HCT116 (cell line): ENCODE data around the gene ZBTB21. TPM values are rescaled to one million over a fixed set of nuclear protein-coding genes. Genes with fewer than 3 reads are reported as not detected.

Source experiments
- ATAC-seq: fragments of 200-7000 bp; cut with Tn5 transposase; 2 replicates; pipeline ENCODE4 v1.9.1; 2020; ENCODE audit warnings: mild to moderate bottlenecking, moderate library complexity
- BruUV-seq: library from RNA; stranded (reverse); fragments of 400-500 nt; replicated peaks from 2 replicates; lab custom pipeline; 2021; lab: Mats Ljungman, UMichigan
- CTCF ChIA-PET: fragments of 300-600 bp; sonication (Branson Sonifier 250); formaldehyde crosslinking; loops from one replicate; lab custom pipeline; 2021; ENCODE audit warnings: antibody characterized with exemption; lab: Charles Lee
- POLR2A ChIA-PET: fragments of 300-600, 350-600 bp; sonication (Branson Sonifier 250); formaldehyde crosslinking; loops from one replicate; lab custom pipeline; 2021; ENCODE audit warnings: antibody characterized with exemption; lab: Charles Lee
- RAD21 ChIA-PET, 2 experiments: fragments of 300-600 bp; sonication (Branson Sonifier 250); formaldehyde crosslinking; loops; one replicate each; lab custom pipeline; 2023; ENCODE audit warnings: low total read pairs in 2 of 2; ENCODE audit not compliant: uncharacterized antibody in 2 of 2, unreplicated experiment in 2 of 2, low non-redundant PET in 1 of 2; lab: Charles Lee
- DNase-seq: peaks from one replicate; pipeline ENCODE4 v3.0.0-alpha.2; 2010; ENCODE audit warnings: low read depth, low spot score
- H2AFZ ChIP-seq: fragments of 200-600 bp; shearing (Covaris generic), sonication (generic); 2 replicates; pipeline ENCODE4 v1.6.1; 2017; ENCODE audit warnings: low read depth, mixed run types, mixed read lengths, antibody characterized with exemption, low read length; ENCODE audit not compliant: poor library complexity, severe bottlenecking
- H3K27ac ChIP-seq: 2 replicates; pipeline ENCODE4 v1.5.1; 2012; ENCODE audit warnings: low read depth, low read length
- H3K27me3 ChIP-seq: fragments of 200-600 bp; sonication (generic); 2 replicates; pipeline ENCODE4 v1.6.1; 2016; ENCODE audit warnings: mixed run types, low read length, mixed read lengths; ENCODE audit not compliant: insufficient read depth
- H3K36me3 ChIP-seq, 2 experiments: fragments of 200-500 bp in 1 of 2; fragments of 200-600 bp in 1 of 2; sonication (Bioruptor generic) in 1 of 2; sonication (generic) in 1 of 2; 2 replicates each; pipeline versions ENCODE4 v1.5.1 to v1.6.1; 2014 to 2016; ENCODE audit warnings: low read length in 2 of 2, inconsistent platforms in 1 of 2, mixed read lengths in 1 of 2, mixed run types in 1 of 2; ENCODE audit not compliant: insufficient read depth in 2 of 2, control insufficient read depth in 1 of 2
- H3K4me1 ChIP-seq, 2 experiments: fragments of 200-600 bp in 1 of 2; sonication (generic) in 1 of 2; 2 replicates each; pipeline versions ENCODE4 v1.5.1 to v1.6.1; 2012 to 2017; ENCODE audit warnings: low read length in 2 of 2, inconsistent platforms in 1 of 2, mild to moderate bottlenecking in 1 of 2, mixed read lengths in 1 of 2, mixed run types in 1 of 2, moderate library complexity in 1 of 2; ENCODE audit not compliant: insufficient read depth in 2 of 2, control insufficient read depth in 1 of 2
- H3K4me2 ChIP-seq: fragments of 200-600 bp; sonication (generic); 2 replicates; pipeline ENCODE4 v1.6.1; 2017; ENCODE audit warnings: mixed run types, low read length, mixed read lengths
- H3K4me3 ChIP-seq, 2 experiments: fragments of 200-600 bp in 1 of 2; sonication (generic) in 1 of 2; replicated peaks in 1 of 2; 2 replicates each; pipeline ENCODE4 v1.5.1; 2011 to 2016; ENCODE audit warnings: low read length in 2 of 2, control low read depth in 1 of 2, low read depth in 1 of 2, mild to moderate bottlenecking in 1 of 2, mixed read lengths in 1 of 2, mixed run types in 1 of 2
- H3K79me2 ChIP-seq: fragments of 200-600 bp; sonication (generic); 2 replicates; pipeline ENCODE4 v1.6.1; 2017; ENCODE audit warnings: mild to moderate bottlenecking, mixed run types, low read length, moderate library complexity, mixed read lengths; ENCODE audit not compliant: insufficient read depth
- H3K9ac ChIP-seq: fragments of 200-600 bp; sonication (generic); 2 replicates; pipeline ENCODE4 v1.6.1; 2016; ENCODE audit warnings: low read length, mixed read lengths
- H3K9me2 ChIP-seq: fragments of 200-600 bp; sonication (generic), shearing (Covaris generic); 2 replicates; pipeline ENCODE4 v1.6.1; 2017; ENCODE audit warnings: mixed run types, mild to moderate bottlenecking, moderate library complexity; ENCODE audit not compliant: insufficient read depth
- H3K9me3 ChIP-seq, 2 experiments: fragments of 200-500 bp in 1 of 2; fragments of 200-600 bp in 1 of 2; sonication (Bioruptor generic) in 1 of 2; sonication (generic) in 1 of 2; 2 replicates each; pipeline ENCODE4 v1.6.1; 2014 to 2017; ENCODE audit warnings: low read length in 2 of 2, mixed read lengths in 2 of 2, inconsistent platforms in 1 of 2, low read depth in 1 of 2, mild to moderate bottlenecking in 1 of 2, mixed run types in 1 of 2, moderate library complexity in 1 of 2; ENCODE audit not compliant: control insufficient read depth in 1 of 2, insufficient read depth in 1 of 2
- H4K20me1 ChIP-seq: fragments of 200-600 bp; sonication (generic), shearing (Covaris generic); 2 replicates; pipeline ENCODE4 v1.6.1; 2017; ENCODE audit warnings: mixed run types, mild to moderate bottlenecking, moderate library complexity; ENCODE audit not compliant: insufficient read depth
- CBX3 ChIP-seq: IDR thresholded peaks from 2 replicates; pipeline ENCODE4 v1.6.1; 2012; ENCODE audit warnings: low read depth
- CEBPB ChIP-seq: IDR thresholded peaks from 2 replicates; pipeline ENCODE4 v1.6.1; 2012; ENCODE audit warnings: low read depth
- EGR1 ChIP-seq: IDR thresholded peaks from 2 replicates; pipeline ENCODE4 v1.6.1; 2012; ENCODE audit warnings: low read depth
- ELF1 ChIP-seq: IDR thresholded peaks from 2 replicates; pipeline ENCODE4 v1.6.1; 2012; ENCODE audit warnings: low read depth, borderline replicate concordance
- EZH2 ChIP-seq: fragments of 200-600 bp; sonication (generic); IDR thresholded peaks from 2 replicates; pipeline ENCODE4 v1.6.1; 2017; ENCODE audit warnings: antibody characterized with exemption, mixed run types
- EZH2phosphoT487 ChIP-seq: fragments of 200-600 bp; IDR thresholded peaks from 2 replicates; pipeline ENCODE4 v1.6.1; 2018; ENCODE audit warnings: antibody characterized with exemption, borderline replicate concordance
- FOSL1 ChIP-seq: IDR thresholded peaks from 2 replicates; pipeline ENCODE4 v1.6.1; 2012; ENCODE audit warnings: low read depth
- POLR2A ChIP-seq: IDR thresholded peaks from 2 replicates; pipeline ENCODE4 v1.7.0; 2011; ENCODE audit warnings: borderline replicate concordance; ENCODE audit not compliant: insufficient read depth, insufficient read length; ENCODE audit errors: extremely low read depth
- POLR2AphosphoS5 ChIP-seq: IDR thresholded peaks from 2 replicates; pipeline ENCODE4 v1.6.1; 2011; ENCODE audit warnings: mild to moderate bottlenecking, low read depth, low read length, moderate library complexity
- RAD21 ChIP-seq: IDR thresholded peaks from 2 replicates; pipeline ENCODE4 v1.6.1; 2012; ENCODE audit warnings: low read depth, mild to moderate bottlenecking
- SIN3A ChIP-seq: IDR thresholded peaks from 2 replicates; pipeline ENCODE4 v1.6.1; 2012; ENCODE audit warnings: low read depth
- SRF ChIP-seq: IDR thresholded peaks from 2 replicates; pipeline ENCODE4 v1.6.1; 2012; ENCODE audit warnings: low read depth
- TCF7L2 ChIP-seq: IDR thresholded peaks from 2 replicates; pipeline ENCODE4 v1.7.0; 2011; ENCODE audit warnings: borderline replicate concordance, inconsistent platforms; ENCODE audit not compliant: insufficient read depth, insufficient read length; ENCODE audit errors: extremely low read depth
- YY1 ChIP-seq: IDR thresholded peaks from 2 replicates; pipeline ENCODE4 v1.6.1; 2011; ENCODE audit warnings: low read length, low read depth, moderate library complexity, mild to moderate bottlenecking; ENCODE audit not compliant: insufficient replicate concordance; ENCODE audit errors: extremely low read depth
- ZFX ChIP-seq: fragments of 450-650 bp; IDR thresholded peaks from 2 replicates; pipeline ENCODE4 v1.6.1; 2017
- ZNF274 ChIP-seq: fragments of 200-500 bp; sonication (Bioruptor generic); IDR thresholded peaks from 2 replicates; pipeline ENCODE4 v1.6.1; 2014; ENCODE audit warnings: mild to moderate bottlenecking, low read depth, low read length, inconsistent platforms
- intact Hi-C: fragments of 100-400 bp; cut with micrococcal nuclease; formaldehyde crosslinking; loops from 2 replicates; pipeline ENCODE4 v1.10.0; 2022
- total RNA-seq: library from RNA; stranded (reverse); gene quantifications from one replicate; pipeline ENCODE4 v1.2.1, GENCODE V29; 2021; ENCODE audit not compliant: unreplicated experiment
- TF ChIP-seq, protein P1 (sequence below): IDR thresholded peaks from 2 replicates; pipeline ENCODE4 v1.6.1; 2012
- TF ChIP-seq, protein P2 (sequence below): IDR thresholded peaks from 2 replicates; pipeline ENCODE4 v1.6.1; 2012; ENCODE audit warnings: low read depth
- TF ChIP-seq, protein P3 (sequence below), 3 experiments: fragments of 200-600 bp in 1 of 3; sonication (generic) in 1 of 3; IDR thresholded peaks in 2 of 3; conservative IDR thresholded peaks in 1 of 3; 2 replicates each; pipeline ENCODE4 v1.5.1; 2012 to 2017; ENCODE audit warnings: low read depth in 2 of 3, low read length in 2 of 3, antibody characterized with exemption in 1 of 3, borderline replicate concordance in 1 of 3, control low read depth in 1 of 3, mild to moderate bottlenecking in 1 of 3, mixed read lengths in 1 of 3, mixed run types in 1 of 3, moderate library complexity in 1 of 3; ENCODE audit not compliant: insufficient read depth in 1 of 3
- TF ChIP-seq, protein P4 (sequence below): IDR thresholded peaks from 2 replicates; pipeline ENCODE4 v1.6.1; 2011; ENCODE audit warnings: mild to moderate bottlenecking, low read length, moderate library complexity; ENCODE audit not compliant: insufficient replicate concordance; ENCODE audit errors: extremely low read depth

ZBTB21 gene
- total RNA-seq, 1 experiment from 2014 or later, result 28.7 TPM

DNA sequence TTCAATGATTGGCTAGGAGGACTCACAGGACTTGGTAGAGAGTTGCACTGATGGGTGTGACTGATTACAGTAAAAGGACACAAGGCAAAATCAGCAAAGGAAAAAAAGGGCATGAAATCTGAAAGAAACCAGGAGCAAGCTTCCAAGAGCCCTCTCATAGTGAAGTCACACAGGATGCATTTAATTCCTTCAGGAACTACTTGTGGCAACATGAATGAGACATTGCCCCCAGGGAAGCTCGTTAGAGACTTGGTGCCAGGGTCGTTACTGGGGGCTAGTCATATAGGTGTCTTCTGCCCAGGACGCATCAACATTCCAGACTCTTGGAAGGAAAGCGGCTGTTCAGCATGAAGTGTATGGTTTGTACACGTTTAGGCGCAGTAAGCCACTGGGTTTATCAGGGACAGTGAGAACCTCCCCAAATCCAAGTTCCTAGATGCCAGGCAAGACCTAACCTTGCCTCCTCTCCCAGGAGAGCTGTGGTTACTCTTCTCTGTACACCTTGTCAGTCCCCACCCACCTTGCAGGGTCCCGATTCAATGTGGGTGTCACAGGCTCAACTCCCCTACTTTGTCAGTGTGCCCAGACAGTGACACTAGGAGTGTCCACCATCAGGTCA, 30.3 kb downstream of the ZBTB21 start:
- BruUV-seq, result no TSS peak
- no peaks in the 10 kb centered on the region for H3K4me1 ChIP-seq
- H3K9me2 ChIP-seq, result no peaks in the 10 kb centered on the region
- CTCF ChIA-PET, result no interaction called here
- no peak overlapping the region for H3K9ac ChIP-seq
- DNase-seq (no peak), ATAC-seq (no peak)
- H3K9me3 ChIP-seq, result 0 out of 4 replicates have a peak, but pooled peaks cover 0 to 10% of the 10 kb centered on the region in 2 experiments
- no peaks in the 10 kb centered on the region for H3K79me2 ChIP-seq
- TF ChIP-seq POLR2A (no peak), ZNF274 (no peak), EZH2 (no peak), CEBPB (no peak), EGR1 (no peak), TCF7L2 (no peak), EZH2phosphoT487 (no peak), ZFX (no peak), RAD21 (no peak), YY1 (no peak), CBX3 (no peak), FOSL1 (no peak), POLR2AphosphoS5 (no peak), SRF (no peak), ELF1 (no peak), SIN3A (no peak)
- TF ChIP-seq, protein P1, sequence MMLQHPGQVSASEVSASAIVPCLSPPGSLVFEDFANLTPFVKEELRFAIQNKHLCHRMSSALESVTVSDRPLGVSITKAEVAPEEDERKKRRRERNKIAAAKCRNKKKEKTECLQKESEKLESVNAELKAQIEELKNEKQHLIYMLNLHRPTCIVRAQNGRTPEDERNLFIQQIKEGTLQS, result no peak
- TF ChIP-seq, protein P2, sequence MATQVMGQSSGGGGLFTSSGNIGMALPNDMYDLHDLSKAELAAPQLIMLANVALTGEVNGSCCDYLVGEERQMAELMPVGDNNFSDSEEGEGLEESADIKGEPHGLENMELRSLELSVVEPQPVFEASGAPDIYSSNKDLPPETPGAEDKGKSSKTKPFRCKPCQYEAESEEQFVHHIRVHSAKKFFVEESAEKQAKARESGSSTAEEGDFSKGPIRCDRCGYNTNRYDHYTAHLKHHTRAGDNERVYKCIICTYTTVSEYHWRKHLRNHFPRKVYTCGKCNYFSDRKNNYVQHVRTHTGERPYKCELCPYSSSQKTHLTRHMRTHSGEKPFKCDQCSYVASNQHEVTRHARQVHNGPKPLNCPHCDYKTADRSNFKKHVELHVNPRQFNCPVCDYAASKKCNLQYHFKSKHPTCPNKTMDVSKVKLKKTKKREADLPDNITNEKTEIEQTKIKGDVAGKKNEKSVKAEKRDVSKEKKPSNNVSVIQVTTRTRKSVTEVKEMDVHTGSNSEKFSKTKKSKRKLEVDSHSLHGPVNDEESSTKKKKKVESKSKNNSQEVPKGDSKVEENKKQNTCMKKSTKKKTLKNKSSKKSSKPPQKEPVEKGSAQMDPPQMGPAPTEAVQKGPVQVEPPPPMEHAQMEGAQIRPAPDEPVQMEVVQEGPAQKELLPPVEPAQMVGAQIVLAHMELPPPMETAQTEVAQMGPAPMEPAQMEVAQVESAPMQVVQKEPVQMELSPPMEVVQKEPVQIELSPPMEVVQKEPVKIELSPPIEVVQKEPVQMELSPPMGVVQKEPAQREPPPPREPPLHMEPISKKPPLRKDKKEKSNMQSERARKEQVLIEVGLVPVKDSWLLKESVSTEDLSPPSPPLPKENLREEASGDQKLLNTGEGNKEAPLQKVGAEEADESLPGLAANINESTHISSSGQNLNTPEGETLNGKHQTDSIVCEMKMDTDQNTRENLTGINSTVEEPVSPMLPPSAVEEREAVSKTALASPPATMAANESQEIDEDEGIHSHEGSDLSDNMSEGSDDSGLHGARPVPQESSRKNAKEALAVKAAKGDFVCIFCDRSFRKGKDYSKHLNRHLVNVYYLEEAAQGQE, result no peak
- TF ChIP-seq, protein P3, sequence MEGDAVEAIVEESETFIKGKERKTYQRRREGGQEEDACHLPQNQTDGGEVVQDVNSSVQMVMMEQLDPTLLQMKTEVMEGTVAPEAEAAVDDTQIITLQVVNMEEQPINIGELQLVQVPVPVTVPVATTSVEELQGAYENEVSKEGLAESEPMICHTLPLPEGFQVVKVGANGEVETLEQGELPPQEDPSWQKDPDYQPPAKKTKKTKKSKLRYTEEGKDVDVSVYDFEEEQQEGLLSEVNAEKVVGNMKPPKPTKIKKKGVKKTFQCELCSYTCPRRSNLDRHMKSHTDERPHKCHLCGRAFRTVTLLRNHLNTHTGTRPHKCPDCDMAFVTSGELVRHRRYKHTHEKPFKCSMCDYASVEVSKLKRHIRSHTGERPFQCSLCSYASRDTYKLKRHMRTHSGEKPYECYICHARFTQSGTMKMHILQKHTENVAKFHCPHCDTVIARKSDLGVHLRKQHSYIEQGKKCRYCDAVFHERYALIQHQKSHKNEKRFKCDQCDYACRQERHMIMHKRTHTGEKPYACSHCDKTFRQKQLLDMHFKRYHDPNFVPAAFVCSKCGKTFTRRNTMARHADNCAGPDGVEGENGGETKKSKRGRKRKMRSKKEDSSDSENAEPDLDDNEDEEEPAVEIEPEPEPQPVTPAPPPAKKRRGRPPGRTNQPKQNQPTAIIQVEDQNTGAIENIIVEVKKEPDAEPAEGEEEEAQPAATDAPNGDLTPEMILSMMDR (IDR thresholded peaks at IDR 0.05 in 2 of 3, conservative IDR thresholded peaks at IDR 0.05 in 1 of 3; ENCODE audit: borderline replicate concordance in 1 of 3, insufficient read depth in 1 of 3, low read depth in 2 of 3, low read length in 2 of 3), result no peak
- TF ChIP-seq, protein P4, sequence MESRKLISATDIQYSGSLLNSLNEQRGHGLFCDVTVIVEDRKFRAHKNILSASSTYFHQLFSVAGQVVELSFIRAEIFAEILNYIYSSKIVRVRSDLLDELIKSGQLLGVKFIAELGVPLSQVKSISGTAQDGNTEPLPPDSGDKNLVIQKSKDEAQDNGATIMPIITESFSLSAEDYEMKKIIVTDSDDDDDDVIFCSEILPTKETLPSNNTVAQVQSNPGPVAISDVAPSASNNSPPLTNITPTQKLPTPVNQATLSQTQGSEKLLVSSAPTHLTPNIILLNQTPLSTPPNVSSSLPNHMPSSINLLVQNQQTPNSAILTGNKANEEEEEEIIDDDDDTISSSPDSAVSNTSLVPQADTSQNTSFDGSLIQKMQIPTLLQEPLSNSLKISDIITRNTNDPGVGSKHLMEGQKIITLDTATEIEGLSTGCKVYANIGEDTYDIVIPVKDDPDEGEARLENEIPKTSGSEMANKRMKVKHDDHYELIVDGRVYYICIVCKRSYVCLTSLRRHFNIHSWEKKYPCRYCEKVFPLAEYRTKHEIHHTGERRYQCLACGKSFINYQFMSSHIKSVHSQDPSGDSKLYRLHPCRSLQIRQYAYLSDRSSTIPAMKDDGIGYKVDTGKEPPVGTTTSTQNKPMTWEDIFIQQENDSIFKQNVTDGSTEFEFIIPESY, result no peak
- no peaks in the 10 kb centered on the region for H3K36me3 ChIP-seq
- no peak overlapping the region for H3K4me3 ChIP-seq
- RAD21 ChIA-PET, result no interaction called here
- POLR2A ChIA-PET, result no interaction called here
- H3K27ac ChIP-seq, result no peak overlapping the region
- intact Hi-C loops, result no loop called here
- no peaks in the 10 kb centered on the region for H4K20me1 ChIP-seq
- no peak overlapping the region for H2AFZ ChIP-seq
- no peak overlapping the region for H3K4me2 ChIP-seq
- no peaks in the 10 kb centered on the region for H3K27me3 ChIP-seq
